ENCODE data around the gene P2RY6. TPM values are rescaled to one million over a fixed set of nuclear protein-coding genes. Genes with fewer than 3 reads are reported as not detected.
A peak's percentile ranks its signal among the peaks of the same experiment; 100 is the strongest.
"Not testable (repeated sequence)": the region's sequence is repeated elsewhere in the genome, so short reads cannot be mapped to it uniquely, and the experiment has no call there.

The P2RY6 gene
- total RNA-seq, 2 donors from 2014 or later: 0.31 to 0.37 TPM

- H3K4me3 ChIP-seq (ENCODE audit: low read length): no peak overlapping the region
- no peak for TF ChIP-seq CTCF (conservative IDR thresholded peaks at IDR 0.05)
- Mint-ChIP-seq H3K36me3 (ENCODE audit: low read depth) (no peaks in the 10 kb centered on the region), H3K4me3 (no peak overlapping the region), H3K9me3 (no peaks in the 10 kb centered on the region), H3K27ac (peak overlapping the region; percentile 85), H3K27me3 (ENCODE audit: insufficient read depth) (peaks cover 6% of the 10 kb centered on the region), H3K4me1 (peaks cover 26% of the 10 kb centered on the region)
- H3K9ac ChIP-seq (ENCODE audit: extremely low read depth, low read length, poor library complexity, severe bottlenecking): no peak overlapping the region
- peaks cover 8% of the 10 kb centered on the region for H3K4me1 ChIP-seq (ENCODE audit: control insufficient read depth, insufficient read depth, low read length)
- no peak for DNase-seq
- no peaks in the 10 kb centered on the region for H3K27me3 ChIP-seq (ENCODE audit: control insufficient read depth, insufficient read depth, low read length, poor library complexity, severe bottlenecking)
- H3K27ac ChIP-seq (ENCODE audit: low read depth, low read length): no peak overlapping the region
- H3K36me3 ChIP-seq (ENCODE audit: control insufficient read depth, insufficient read depth, low read length): no peaks in the 10 kb centered on the region
- WGBS, 2 experiments (ENCODE audit: insufficient coverage in 1 of 2, insufficient read length in 1 of 2): 88% methylated on average over 9 to 16 of the region's 16 CpGs
- H3K9me3 ChIP-seq (ENCODE audit: control insufficient read depth, low read length): no peaks in the 10 kb centered on the region
Measured at GRCh38 chr11:73229896-73230875, 42.0 kb upstream of the P2RY6 start.

- no peak for TF ChIP-seq CTCF (conservative IDR thresholded peaks at IDR 0.05)
- Mint-ChIP-seq H3K4me3 (no peak overlapping the region), H3K9me3 (no peaks in the 10 kb centered on the region), H3K36me3 (ENCODE audit: low read depth) (no peaks in the 10 kb centered on the region), H3K27ac (no peak overlapping the region), H3K27me3 (ENCODE audit: insufficient read depth) (peaks cover 3% of the 10 kb centered on the region), H3K4me1 (peaks cover 26% of the 10 kb centered on the region)
- 90% methylated on average over 7 of the region's 7 CpGs; no CpG with 5 or more reads in 1 of the 2 experiments for WGBS, 2 experiments (ENCODE audit: insufficient coverage in 1 of 2, insufficient read length in 1 of 2)
- Histone ChIP-seq H3K4me3 (ENCODE audit: low read length) (no peak overlapping the region), H3K27me3 (ENCODE audit: control insufficient read depth, insufficient read depth, low read length, poor library complexity, severe bottlenecking) (no peaks in the 10 kb centered on the region), H3K9ac (ENCODE audit: extremely low read depth, low read length, poor library complexity, severe bottlenecking) (no peak overlapping the region), H3K27ac (ENCODE audit: low read depth, low read length) (no peak overlapping the region), H3K9me3 (ENCODE audit: control insufficient read depth, low read length) (no peaks in the 10 kb centered on the region), H3K36me3 (ENCODE audit: control insufficient read depth, insufficient read depth, low read length) (no peaks in the 10 kb centered on the region), H3K4me1 (ENCODE audit: control insufficient read depth, insufficient read depth, low read length) (peaks cover 8% of the 10 kb centered on the region)
- DNase-seq: peak; percentile 30
Measured at GRCh38 chr11:73230931-73231330, 41.2 kb upstream of the P2RY6 start.

- not testable (repeated sequence) for H3K4me3 Mint-ChIP-seq; H3K9ac ChIP-seq (ENCODE audit: extremely low read depth, low read length, poor library complexity, severe bottlenecking); H3K4me3 ChIP-seq (ENCODE audit: low read length); H3K27me3 Mint-ChIP-seq (ENCODE audit: insufficient read depth); H3K9me3 ChIP-seq (ENCODE audit: control insufficient read depth, low read length); H3K36me3 ChIP-seq (ENCODE audit: control insufficient read depth, insufficient read depth, low read length); H3K27ac Mint-ChIP-seq; H3K27me3 ChIP-seq (ENCODE audit: control insufficient read depth, insufficient read depth, low read length, poor library complexity, severe bottlenecking); H3K9me3 Mint-ChIP-seq; H3K36me3 Mint-ChIP-seq (ENCODE audit: low read depth); H3K27ac ChIP-seq (ENCODE audit: low read depth, low read length); H3K4me1 ChIP-seq (ENCODE audit: control insufficient read depth, insufficient read depth, low read length); DNase-seq
- WGBS, 2 experiments (ENCODE audit: insufficient coverage in 1 of 2, insufficient read length in 1 of 2): 89 to 100% methylated on average over 2 to 7 of the region's 7 CpGs
- H3K4me1 Mint-ChIP-seq: peaks cover 22% of the 10 kb centered on the region
Measured at GRCh38 chr11:73232487-73232886, 39.7 kb upstream of the P2RY6 start.
